Upper lobe of left lung (tissue), 6 donors: ENCODE measurements around the gene ELOVL1. TPM values are rescaled to one million over a fixed set of nuclear protein-coding genes. Genes with fewer than 3 reads are reported as not detected.
A peak's percentile ranks its signal among the peaks of the same experiment; 100 is the strongest.

Experiments used
- ATAC-seq, 2 donors: fragments of 200-7000 bp; cut with Tn5 transposase; one replicate each; pipeline ENCODE4 v1.9.1; 2022; ENCODE audit warnings: mild to moderate bottlenecking in 2 of 2, moderate library complexity in 2 of 2; ENCODE audit not compliant: low FRiP score in 2 of 2
- DNase-seq, 2 donors: peaks; one replicate each; pipeline ENCODE4 v3.0.0-alpha.2; 2019 to 2020
- H3K27ac ChIP-seq, 4 donors: fragments of 200-600 bp; sonication (generic); one replicate each; pipeline ENCODE4 v1.5.1; 2016 to 2019
- H3K27me3 ChIP-seq, 4 donors: fragments of 200-600 bp; sonication (generic); one replicate each; pipeline ENCODE4 v1.5.1; 2017 to 2019
- H3K36me3 ChIP-seq, 4 donors: fragments of 200-600 bp; sonication (generic); one replicate each; pipeline ENCODE4 v1.5.1; 2016 to 2019
- H3K4me1 ChIP-seq, 4 donors: fragments of 200-600 bp; sonication (generic); one replicate each; pipeline ENCODE4 v1.5.1; 2018 to 2019
- H3K4me3 ChIP-seq, 4 donors: fragments of 200-600 bp; sonication (generic); one replicate each; pipeline ENCODE4 v1.5.1; 2017 to 2019; ENCODE audit warnings: mild to moderate bottlenecking in 2 of 4, moderate library complexity in 1 of 4
- H3K9me3 ChIP-seq, 4 donors: fragments of 200-600 bp; sonication (generic); one replicate each; pipeline ENCODE4 v1.5.1; 2018 to 2019
- EP300 ChIP-seq, 4 donors: sonication (generic); formaldehyde crosslinking; IDR thresholded peaks; one replicate each; pipeline ENCODE4 v1.5.1; 2017; ENCODE audit warnings: antibody characterized with exemption in 4 of 4, control low read depth in 2 of 4
- POLR2A ChIP-seq, 4 donors: fragments of 450-650 bp; IDR thresholded peaks; one replicate each; pipeline ENCODE4 v1.5.1; 2016 to 2017; ENCODE audit warnings: antibody characterized with exemption in 4 of 4, mild to moderate bottlenecking in 2 of 4
- POLR2AphosphoS5 ChIP-seq, 2 donors: sonication (generic); formaldehyde crosslinking; IDR thresholded peaks; one replicate each; pipeline ENCODE4 v1.5.1; 2017; ENCODE audit warnings: antibody characterized with exemption in 2 of 2
- WGBS, 2 donors: methylation state at CpG; one replicate each; pipeline ENCODE4 v1.1.5; 2017 to 2018; 5-methylcytosine and 5-hydroxymethylcytosine counted together
- total RNA-seq, 6 donors: library from RNA; depleted of rRNA in 4 of 6; stranded (reverse); fragments of >200 nt in 4 of 6; gene quantifications; one replicate each; pipeline versions ENCODE4 v1.1.0 to v1.2.1, GENCODE V29; 2016 to 2021
- TF ChIP-seq, protein P1 (sequence below), 6 experiments: fragments of 450-650 bp in 4 of 6; fragments of 200-600 bp in 2 of 6; sonication (generic) in 2 of 6; IDR thresholded peaks; one replicate each; pipeline ENCODE4 v1.5.1; 2016 to 2019; ENCODE audit warnings: antibody characterized with exemption in 6 of 6
- donor health status: DM: no; HTN: no; CAD: no; lungs with moderate emphysema.
- donor health status: DM: no; HTN: yes; CAD: no; lungs with severe emphysema.

The ELOVL1 gene
- total RNA-seq, 6 donors from 2014 or later, result 32.5 to 118 (median 72.0) TPM

DNA sequence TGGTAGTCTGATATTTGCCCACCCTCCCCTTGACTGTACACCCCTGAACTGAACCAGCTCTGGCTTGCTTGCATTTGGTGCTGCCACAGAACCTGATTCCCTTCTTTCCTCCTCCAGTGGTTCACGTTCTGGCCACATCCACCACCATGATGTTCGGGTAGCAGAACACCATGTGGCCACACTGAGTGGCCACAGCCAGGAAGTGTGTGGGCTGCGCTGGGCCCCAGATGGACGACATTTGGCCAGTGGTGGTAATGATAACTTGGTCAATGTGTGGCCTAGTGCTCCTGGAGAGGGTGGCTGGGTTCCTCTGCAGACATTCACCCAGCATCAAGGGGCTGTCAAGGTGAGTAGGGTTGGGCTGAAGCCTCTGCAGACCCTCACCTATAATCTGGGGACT lies 7.2 kb downstream of the ELOVL1 start:
- Histone ChIP-seq H3K9me3 (no peaks in the 10 kb centered on the region), H3K36me3 (peaks cover 15 to 57% (median 45%) of the 10 kb centered on the region in 4 donors), H3K27ac (no peak overlapping the region), H3K4me1 (peaks cover 15 to 24% (median 20%) of the 10 kb centered on the region in 4 donors), H3K4me3 (no peak overlapping the region), H3K27me3 (no peaks in the 10 kb centered on the region)
- 62 to 78% methylated on average over 4 of the region's 4 CpGs for WGBS, 2 donors
- no peak for DNase-seq
- TF ChIP-seq, protein P1, sequence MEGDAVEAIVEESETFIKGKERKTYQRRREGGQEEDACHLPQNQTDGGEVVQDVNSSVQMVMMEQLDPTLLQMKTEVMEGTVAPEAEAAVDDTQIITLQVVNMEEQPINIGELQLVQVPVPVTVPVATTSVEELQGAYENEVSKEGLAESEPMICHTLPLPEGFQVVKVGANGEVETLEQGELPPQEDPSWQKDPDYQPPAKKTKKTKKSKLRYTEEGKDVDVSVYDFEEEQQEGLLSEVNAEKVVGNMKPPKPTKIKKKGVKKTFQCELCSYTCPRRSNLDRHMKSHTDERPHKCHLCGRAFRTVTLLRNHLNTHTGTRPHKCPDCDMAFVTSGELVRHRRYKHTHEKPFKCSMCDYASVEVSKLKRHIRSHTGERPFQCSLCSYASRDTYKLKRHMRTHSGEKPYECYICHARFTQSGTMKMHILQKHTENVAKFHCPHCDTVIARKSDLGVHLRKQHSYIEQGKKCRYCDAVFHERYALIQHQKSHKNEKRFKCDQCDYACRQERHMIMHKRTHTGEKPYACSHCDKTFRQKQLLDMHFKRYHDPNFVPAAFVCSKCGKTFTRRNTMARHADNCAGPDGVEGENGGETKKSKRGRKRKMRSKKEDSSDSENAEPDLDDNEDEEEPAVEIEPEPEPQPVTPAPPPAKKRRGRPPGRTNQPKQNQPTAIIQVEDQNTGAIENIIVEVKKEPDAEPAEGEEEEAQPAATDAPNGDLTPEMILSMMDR (IDR thresholded peaks at IDR 0.05), result no peak
- no peak for TF ChIP-seq EP300 (IDR thresholded peaks at IDR 0.05)
- TF ChIP-seq POLR2AphosphoS5 (IDR thresholded peaks at IDR 0.05), result no peak
- TF ChIP-seq POLR2A (IDR thresholded peaks at IDR 0.05), result no peak
- no peak for ATAC-seq

GRCh38 chr1:43359696-43360095 lies 8.1 kb downstream of the ELOVL1 start:
- Histone ChIP-seq H3K4me3 (peak overlapping the region in 2 of 4 donors; percentile 57 to 73), H3K9me3 (no peaks in the 10 kb centered on the region), H3K4me1 (peaks cover 13 to 20% (median 18%) of the 10 kb centered on the region in 4 donors), H3K36me3 (peaks cover 12 to 48% (median 40%) of the 10 kb centered on the region in 4 donors), H3K27me3 (no peaks in the 10 kb centered on the region), H3K27ac (no peak overlapping the region)
- no peak for ATAC-seq
- TF ChIP-seq POLR2AphosphoS5 (IDR thresholded peaks at IDR 0.05), result no peak
- TF ChIP-seq, protein P1 (IDR thresholded peaks at IDR 0.05), result no peak
- TF ChIP-seq POLR2A (IDR thresholded peaks at IDR 0.05), result no peak
- TF ChIP-seq EP300 (IDR thresholded peaks at IDR 0.05), result no peak
- DNase-seq, result no peak
- WGBS, 2 donors, result 34 to 50% methylated on average over 9 to 11 of the region's 11 CpGs

DNA sequence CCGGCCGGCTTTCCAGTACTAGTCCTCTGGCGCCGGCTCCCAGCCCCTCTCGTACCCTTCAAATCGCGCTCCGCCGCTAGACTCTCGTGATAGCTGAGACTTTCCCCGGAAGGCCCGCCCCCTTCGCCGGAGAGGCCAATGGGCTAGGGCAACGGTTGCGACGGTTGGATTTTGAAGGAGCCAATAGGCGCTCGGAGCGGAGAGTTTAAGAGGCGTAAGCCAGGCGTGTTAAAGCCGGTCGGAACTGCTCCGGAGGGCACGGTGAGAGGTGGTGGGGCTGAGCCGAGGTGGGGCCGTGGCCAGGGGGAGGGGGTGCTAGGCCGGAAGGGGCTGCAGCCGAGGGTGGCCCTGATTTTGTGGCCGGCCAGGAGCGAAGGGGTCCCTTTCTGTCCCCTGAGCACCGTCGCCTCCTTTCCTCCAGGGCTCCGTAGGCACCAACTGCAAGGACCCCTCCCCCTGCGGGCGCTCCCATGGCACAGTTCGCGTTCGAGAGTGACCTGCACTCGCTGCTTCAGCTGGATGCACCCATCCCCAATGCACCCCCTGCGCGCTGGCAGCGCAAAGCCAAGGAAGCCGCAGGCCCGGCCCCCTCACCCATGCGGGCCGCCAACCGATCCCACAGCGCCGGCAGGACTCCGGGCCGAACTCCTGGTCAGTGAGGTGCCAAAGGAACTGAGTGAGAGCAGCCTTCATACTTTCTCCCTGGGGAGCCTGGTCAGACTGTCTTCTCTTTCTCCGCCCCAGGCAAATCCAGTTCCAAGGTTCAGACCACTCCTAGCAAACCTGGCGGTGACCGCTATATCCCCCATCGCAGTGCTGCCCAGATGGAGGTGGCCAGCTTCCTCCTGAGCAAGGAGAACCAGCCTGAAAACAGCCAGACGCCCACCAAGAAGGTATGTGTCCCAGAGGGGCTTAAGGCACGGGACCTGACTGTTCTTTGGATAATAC lies 8.8 kb downstream of the ELOVL1 start, which contains the start of gene CDC20:
CDC20 (plus strand) TSS at position 236 of the 948 bp plus-strand sequence; CDS start at position 471, 235 bp downstream.
- 5 to 12% methylated on average over 16 to 55 of the region's 59 CpGs for WGBS, 2 donors
- peak in 1 of 2 donors; percentile 3 for TF ChIP-seq POLR2AphosphoS5 (IDR thresholded peaks at IDR 0.05)
- peak in 1 of 4 donors; percentile 9 for TF ChIP-seq POLR2A (IDR thresholded peaks at IDR 0.05)
- TF ChIP-seq, protein P1 (IDR thresholded peaks at IDR 0.05), result no peak

DNA sequence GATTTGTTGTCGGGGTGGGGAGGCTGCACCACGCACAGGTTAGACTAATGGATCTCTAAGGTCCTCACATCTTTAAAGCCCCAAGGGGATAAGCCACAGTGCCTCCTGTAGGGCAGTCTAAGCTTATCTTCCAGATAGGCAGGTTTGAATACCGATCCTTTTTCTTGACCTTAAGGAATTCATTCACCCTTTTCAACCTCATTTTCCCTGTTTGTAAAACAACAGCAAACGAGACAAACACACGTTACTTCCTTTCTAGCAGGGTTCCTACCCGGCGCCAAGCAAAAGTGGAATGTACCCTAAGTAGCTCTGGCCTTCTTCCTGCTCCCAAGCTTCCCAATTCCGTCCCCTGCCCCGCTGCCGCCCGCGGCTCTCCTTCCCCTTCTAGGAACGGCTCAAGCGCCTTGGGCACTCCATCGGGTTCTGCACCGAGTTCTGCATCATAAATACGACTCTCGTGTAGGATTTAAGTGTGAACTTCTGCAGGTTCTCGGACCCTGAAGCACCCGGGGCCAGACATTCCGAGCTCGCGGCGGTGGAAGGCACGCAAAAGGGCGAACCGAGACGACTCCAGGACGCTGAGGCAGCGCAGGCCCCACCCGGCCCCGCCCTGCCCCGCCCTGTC lies 9.6 kb downstream of the ELOVL1 start:
- Histone ChIP-seq H3K36me3 (peaks cover 0 to 33% (median 25%) of the 10 kb centered on the region in 4 donors), H3K4me3 (peak overlapping the region; percentile 53 to 73 (median 65)), H3K9me3 (no peaks in the 10 kb centered on the region), H3K27ac (peak overlapping the region; percentile 92 to 96 (median 92)), H3K4me1 (peaks cover 13 to 19% (median 15%) of the 10 kb centered on the region in 4 donors), H3K27me3 (no peaks in the 10 kb centered on the region)
- 1% methylated on average over 24 to 33 of the region's 33 CpGs for WGBS, 2 donors
- peak; percentile 50 to 97 for DNase-seq
- ATAC-seq, result peak; percentile 55 to 71
- TF ChIP-seq POLR2AphosphoS5 (IDR thresholded peaks at IDR 0.05) (peak in 1 of 2 donors; percentile 34), EP300 (IDR thresholded peaks at IDR 0.05) (no peak), POLR2A (IDR thresholded peaks at IDR 0.05) (peak in 3 of 4 donors; percentile 23 to 70 (median 56))
- TF ChIP-seq, protein P1 (IDR thresholded peaks at IDR 0.05), result peak in 5 of 6 experiments; percentile 25 to 58 (median 55)

More for the DNA sequence above, 8.8 kb downstream of the ELOVL1 start, which contains the start of gene CDC20:
- H3K4me1 ChIP-seq, result peaks cover 13 to 19% (median 16%) of the 10 kb centered on the region in 4 donors
- peak within 1 kb of the TSS; percentile 92 to 96 (median 92) for H3K27ac ChIP-seq
- peak within 1 kb of the TSS; percentile 53 to 73 (median 65) for H3K4me3 ChIP-seq
- no peaks in the 10 kb centered on the region for H3K9me3 ChIP-seq
- ATAC-seq, result peak; percentile 98 to 99
- no peaks in the 10 kb centered on the region for H3K27me3 ChIP-seq
- H3K36me3 ChIP-seq, result peaks cover 6 to 41% (median 33%) of the 10 kb centered on the region in 4 donors
- peak; percentile 86 to 98 for DNase-seq
